ENCODE data around the gene TMEM129. TPM values are rescaled to one million over a fixed set of nuclear protein-coding genes. Genes with fewer than 3 reads are reported as not detected.

Gene TMEM129
- polyA plus RNA-seq, 3 donors: 33.2 to 37.1 (median 34.2) TPM

DNA sequence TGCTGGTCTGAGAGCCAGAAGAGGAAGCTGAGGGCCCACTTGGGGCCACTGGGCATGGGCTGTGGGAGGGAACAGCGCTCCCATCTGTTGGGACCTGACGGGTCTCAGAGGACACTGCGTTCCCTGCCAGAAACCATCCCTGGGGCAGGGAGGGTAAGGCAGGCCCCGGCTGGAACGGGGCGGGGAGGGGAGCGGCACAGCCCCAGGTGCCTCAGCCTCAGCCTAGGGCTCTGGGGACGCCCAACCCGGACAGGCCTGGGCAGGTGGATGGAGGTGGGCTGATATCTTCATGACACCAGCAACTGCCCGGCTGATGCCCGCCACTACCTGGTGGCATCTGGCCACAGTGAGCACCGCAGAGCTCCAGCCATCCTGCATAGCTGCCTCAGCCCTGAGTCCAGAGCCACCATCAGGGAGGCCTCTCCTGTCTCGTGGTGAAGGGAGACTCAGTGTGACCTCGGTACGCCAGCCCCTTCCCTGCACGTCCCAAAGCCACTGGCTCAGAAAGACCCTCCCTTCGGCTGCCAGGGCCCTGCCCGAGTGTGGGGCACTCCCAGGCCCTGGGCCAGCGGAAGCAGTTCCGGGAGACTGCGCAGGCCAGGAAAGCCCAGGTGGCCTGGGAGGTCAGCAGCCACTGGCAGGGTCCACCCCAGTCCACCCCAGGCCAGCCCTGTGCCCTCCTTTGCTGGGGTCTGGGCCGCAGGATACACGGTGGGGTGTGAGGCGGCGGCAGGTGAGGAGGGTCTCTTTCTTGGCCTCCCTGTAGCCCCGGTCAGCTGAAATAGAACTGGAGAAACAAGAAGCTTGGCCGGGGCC is 37.4 kb upstream of the TMEM129 start:
- no peak for DNase-seq (ENCODE audit: low read depth in 3 of 3, low spot score in 2 of 3)

- no peak for DNase-seq (ENCODE audit: low read depth in 3 of 3, low spot score in 2 of 3)
Measured at GRCh38 chr4:1757836-1758235, 36.7 kb upstream of the TMEM129 start.

DNA sequence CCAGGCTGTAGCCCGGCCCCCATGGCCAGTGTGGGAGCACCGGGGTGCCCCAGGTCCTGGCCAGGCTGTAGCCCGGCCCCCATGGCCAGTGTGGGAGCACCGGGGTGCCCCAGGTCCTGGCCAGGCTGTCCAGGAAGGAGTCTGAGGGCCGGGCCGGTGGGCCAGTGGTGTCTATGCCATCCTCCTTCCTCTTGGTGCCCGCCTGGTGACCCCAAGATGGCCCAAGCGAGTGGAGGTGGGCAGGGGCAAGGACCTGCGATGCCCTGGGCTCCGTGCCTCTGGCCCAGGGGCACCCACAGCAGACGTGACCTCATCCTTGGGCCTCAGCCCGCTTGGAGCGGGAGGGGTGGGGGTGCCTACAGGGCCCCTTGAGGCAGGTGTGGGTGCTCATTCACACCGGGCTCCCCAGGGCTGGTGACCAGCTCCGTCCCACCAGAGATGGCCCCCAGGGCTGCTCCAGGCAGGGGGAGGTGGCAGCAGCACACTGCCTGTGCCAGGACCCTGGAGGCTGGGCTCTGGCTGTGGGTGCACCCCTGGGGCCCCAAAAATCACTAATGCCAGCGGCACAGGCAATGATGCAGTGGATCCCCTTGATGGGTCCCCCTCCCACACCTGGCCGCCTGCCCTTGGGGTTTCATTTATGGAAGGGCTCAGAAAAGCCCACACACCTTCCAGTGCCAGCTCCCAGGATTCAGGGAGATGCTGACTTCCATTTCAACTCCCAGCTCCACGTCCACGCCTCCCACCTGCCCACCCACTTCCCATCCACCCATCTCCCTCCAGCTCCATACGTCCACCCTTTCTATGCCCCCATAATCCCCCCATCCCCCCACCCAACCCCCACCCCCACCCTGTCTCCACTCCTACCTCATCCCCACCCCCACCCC is 36.0 kb upstream of the TMEM129 start:
- no peak for DNase-seq (ENCODE audit: low read depth in 3 of 3, low spot score in 2 of 3)

- DNase-seq (ENCODE audit: low read depth in 3 of 3, low spot score in 2 of 3): no peak
Measured at GRCh38 chr4:1756079-1756478, 35.0 kb upstream of the TMEM129 start.

DNA sequence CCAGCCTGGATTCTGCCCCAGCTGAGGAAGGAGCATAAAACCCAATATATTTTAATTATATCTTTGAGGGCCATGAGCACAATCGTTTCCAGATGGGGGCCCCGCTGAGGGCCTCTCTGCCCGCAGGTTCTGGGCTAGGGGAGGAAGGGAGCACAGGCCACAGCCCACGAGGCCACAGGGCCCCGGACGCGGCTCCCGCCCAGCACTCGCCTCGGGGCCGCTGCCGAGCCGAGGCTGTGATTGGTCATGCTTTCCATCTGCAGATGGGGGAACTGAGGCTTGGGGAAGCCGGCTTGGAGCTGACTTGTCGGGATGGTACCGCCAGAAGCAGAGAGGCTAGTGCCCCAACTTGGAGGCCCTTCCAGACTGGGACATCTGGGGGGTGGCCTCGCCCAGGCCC is 34.2 kb upstream of the TMEM129 start:
- DNase-seq (ENCODE audit: low read depth in 3 of 3, low spot score in 2 of 3): no peak

GRCh38 chr4:1754336-1754735 is 33.2 kb upstream of the TMEM129 start:
- DNase-seq (ENCODE audit: low read depth in 3 of 3, low spot score in 2 of 3): no peak

DNA sequence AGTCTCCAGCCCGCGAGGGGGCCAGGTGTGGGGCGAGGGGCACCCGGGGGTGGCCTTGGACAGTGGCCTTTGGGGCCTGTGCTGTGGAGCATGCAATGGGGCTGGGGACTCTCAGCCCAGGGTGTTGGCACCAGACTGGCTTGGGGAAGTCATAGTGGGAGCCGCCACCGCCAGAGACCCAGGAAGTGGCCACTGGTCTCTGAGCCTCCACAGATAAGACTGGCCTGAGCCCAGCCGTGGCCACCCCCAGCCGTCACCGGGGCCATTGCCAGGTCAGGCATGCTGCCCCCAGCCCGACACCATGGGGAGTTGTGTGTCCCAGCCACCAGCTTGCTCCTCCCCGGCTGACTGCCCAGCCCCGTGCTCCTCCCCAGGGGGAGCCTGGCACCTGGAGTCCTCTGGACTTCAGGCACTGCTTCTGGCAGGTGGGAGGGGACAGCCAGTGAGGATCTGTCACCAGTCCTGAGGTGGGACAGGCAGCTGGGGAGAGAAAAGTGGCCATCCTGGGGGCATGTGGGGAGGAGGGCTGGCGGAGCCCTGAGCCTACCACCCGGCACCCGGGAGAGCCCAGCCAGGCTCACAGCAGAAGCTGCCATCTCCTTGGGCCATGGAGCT is 32.7 kb upstream of the TMEM129 start:
- no peak for DNase-seq (ENCODE audit: low read depth in 3 of 3, low spot score in 2 of 3)

- DNase-seq (ENCODE audit: low read depth in 3 of 3, low spot score in 2 of 3): no peak
Measured at GRCh38 chr4:1753294-1753696, 32.2 kb upstream of the TMEM129 start.

GRCh38 chr4:1752284-1753041 is 31.3 kb upstream of the TMEM129 start:
- no peak for DNase-seq (ENCODE audit: low read depth in 3 of 3, low spot score in 2 of 3)

DNA sequence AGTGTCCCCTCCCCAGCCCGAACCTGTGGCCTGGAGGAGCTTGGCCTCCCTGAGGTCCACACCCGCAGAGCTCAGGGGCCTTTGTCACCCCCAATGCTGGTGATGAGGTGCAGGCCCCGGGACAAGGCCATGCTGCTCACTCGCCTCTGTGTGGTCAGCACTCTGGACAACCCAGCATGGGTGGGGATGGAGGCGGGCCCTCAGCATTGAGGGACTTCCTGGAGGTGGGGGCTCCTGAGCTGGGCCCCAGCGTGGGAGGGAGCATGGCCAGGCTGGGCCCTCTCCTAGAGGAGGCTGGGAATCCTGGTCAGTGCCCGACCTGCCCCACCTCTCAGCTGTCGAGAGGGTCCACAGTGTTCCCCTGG is 30.8 kb upstream of the TMEM129 start:
- DNase-seq (ENCODE audit: low read depth in 3 of 3, low spot score in 2 of 3): no peak

GRCh38 chr4:1751155-1751918 is 30.2 kb upstream of the TMEM129 start:
- no peak for DNase-seq (ENCODE audit: low read depth in 3 of 3, low spot score in 2 of 3)

- no peak for DNase-seq (ENCODE audit: low read depth in 3 of 3, low spot score in 2 of 3)
Measured at GRCh38 chr4:1750381-1751154, 29.4 kb upstream of the TMEM129 start.

DNA sequence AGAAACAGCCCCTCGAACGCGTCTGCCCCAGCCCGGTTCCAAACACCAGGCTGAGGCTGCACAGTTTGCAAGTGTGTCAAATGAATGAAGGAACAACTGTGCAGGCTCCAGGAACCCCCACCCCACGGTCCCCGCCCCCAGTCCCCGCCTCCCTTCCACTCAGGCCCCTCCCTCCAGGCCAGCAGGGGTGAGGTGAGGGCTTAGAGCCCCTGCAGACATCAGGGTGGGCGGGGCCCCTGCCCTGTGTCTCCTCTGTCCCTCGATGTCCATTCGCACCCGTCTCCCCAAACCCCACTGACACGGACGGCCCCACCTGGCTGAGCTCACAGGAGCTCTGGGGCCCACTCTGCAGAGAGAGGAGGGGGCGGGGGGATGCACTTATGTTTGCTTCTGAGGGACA is 28.7 kb upstream of the TMEM129 start:
- no peak for DNase-seq (ENCODE audit: low read depth in 3 of 3, low spot score in 2 of 3)

- no peak for DNase-seq (ENCODE audit: low read depth in 3 of 3, low spot score in 2 of 3)
Measured at GRCh38 chr4:1749370-1749769, 28.2 kb upstream of the TMEM129 start.

DNA sequence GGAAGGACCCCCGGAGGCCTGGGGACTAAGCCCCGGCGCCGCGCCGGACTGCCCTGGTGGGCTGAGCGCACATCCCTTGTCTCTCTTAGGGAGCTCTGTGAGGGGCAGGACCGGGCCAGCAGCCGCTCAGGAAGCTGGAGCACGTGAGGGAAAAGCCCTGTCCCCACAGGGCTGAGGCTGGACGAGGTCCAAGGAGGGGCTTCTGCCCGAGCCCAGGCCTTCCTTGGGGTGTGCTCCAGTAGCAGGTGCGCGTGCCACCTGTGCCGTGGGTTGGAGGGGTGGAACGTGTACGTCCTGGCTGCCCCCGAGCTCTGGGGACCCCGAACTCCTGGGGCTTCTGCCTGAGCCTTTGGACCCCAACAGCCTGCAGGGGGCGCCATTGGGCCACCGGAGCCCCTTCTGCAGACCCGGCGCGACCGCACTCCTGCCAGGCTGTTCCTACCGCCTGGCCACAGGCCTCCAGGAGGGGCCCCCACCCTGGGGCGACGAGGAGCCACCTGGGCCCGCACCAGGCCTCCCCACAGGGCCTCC is 27.4 kb upstream of the TMEM129 start:
- DNase-seq (ENCODE audit: low read depth in 3 of 3, low spot score in 2 of 3): no peak

GRCh38 chr4:1747603-1747967 is 26.5 kb upstream of the TMEM129 start:
- DNase-seq (ENCODE audit: low read depth in 3 of 3, low spot score in 2 of 3): no peak

- DNase-seq (ENCODE audit: low read depth in 3 of 3, low spot score in 2 of 3): no peak
Measured at GRCh38 chr4:1746919-1747602, 25.9 kb upstream of the TMEM129 start.

GRCh38 chr4:1746265-1746691 is 25.2 kb upstream of the TMEM129 start:
- DNase-seq (ENCODE audit: low read depth in 3 of 3, low spot score in 2 of 3): no peak
